Measurements from ENCODE around the gene ULBP3.
A peak's percentile ranks its signal among the peaks of the same experiment; 100 is the strongest.
"Not testable (repeated sequence)": the region's sequence is repeated elsewhere in the genome, so short reads cannot be mapped to it uniquely, and the experiment has no call there.

The ULBP3 gene

DNA sequence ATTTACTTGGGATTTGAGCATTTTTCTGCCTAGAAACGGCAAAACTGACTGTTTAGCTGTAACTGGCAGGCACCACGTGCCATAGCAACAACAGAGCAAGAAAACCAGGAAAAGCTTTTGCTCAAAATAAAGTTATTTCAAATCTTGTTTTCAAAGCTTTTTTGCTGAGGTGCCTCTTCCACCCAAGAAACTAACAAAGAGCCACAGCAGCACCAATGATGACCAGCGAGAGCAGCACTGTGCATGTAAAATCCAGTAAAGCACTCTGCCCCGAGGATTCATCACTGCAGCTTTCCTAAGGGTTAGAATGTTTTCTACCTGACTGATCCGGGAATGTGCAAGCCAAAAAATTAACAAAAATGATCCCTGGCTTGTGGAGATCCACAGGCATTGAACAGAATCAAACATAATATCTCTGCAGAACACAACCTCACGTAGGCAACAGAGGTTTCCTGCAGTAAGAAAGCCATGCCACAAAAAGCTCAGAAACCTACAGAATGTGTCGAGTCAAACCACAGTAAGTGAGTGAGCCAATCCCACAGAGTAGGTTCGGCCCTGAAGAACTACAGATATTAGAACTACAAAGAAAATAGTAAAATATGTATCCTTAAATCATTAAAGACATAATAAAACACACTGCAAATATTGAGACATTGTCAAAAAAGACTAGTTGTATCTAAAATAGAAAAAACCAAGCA lies 7.4 kb upstream of the ULBP3 start:
- peak; percentile 44 for DNase-seq (ENCODE audit: low spot score)

DNA sequence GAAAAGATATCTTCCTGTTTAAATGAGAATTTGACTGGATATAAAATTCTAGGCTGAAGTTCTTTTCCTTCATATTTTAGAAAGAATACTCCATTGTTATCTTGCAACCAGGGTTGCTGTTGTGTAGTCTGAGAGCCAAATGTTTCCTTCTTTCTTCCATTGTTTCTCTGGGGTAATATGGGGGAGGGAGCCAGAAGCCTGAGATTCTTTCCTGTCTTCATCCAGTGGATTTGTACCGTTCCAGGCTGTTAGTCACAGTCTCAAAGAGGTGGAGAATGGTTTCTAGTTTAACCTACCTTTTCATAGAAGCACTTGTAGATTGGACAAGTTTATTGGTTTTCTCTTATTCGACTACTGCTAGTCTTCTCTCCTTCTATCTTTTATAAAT lies 6.1 kb upstream of the ULBP3 start:
- DNase-seq (ENCODE audit: low spot score) = no peak

DNA sequence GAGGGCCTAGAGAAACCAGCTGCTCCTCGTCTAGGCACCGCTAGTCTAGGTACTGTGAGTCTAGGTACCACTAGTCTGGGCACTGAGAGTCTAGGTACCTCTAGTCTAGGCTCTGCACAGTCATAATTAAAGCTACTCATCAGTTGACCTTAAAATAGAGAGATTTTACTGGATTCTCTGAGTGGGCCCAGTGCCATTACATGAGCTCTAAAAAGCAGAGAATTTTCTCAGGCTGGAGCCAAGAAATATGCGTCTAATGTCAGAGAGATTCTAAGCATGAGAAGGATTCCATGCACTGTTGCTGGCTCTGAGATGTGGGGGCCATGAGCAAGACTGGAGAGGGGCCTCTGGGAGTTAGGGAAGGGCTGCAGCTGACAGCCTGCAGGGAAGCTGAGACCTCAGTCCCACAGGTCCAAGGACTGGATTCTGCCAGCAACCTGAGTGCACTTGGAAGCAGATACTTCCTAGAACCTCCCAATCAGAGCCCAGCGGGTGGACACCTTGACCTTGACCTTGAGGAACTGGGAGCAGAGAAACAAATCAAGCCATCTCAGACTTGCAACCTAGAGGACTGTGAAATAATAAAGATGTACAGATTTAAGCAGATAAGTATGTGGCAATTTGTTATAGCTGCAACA lies 5.6 kb upstream of the ULBP3 start:
- not testable (repeated sequence) for DNase-seq (ENCODE audit: low spot score)

DNA sequence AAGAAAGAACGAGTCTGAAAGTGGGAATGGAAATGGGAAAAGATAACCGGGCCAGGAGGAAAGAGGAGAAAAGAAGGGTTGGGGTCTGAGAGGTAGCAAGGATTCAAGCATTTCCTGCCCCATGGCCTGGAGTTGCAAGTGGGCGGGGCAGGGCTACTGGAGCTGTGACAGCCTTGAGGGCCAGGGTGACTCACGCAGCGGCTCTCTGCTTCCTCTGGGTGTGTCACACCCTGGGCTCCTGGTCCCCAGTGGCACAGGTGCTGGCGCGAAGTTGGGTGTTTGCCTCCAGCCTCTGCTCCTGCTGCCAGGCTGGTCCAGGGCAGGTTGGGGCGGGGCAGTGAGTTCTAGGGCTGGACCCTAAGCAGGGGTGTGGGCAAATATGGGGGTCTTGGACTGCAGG lies 3.3 kb upstream of the ULBP3 start:
- DNase-seq (ENCODE audit: low spot score) = peak; percentile 49

DNA sequence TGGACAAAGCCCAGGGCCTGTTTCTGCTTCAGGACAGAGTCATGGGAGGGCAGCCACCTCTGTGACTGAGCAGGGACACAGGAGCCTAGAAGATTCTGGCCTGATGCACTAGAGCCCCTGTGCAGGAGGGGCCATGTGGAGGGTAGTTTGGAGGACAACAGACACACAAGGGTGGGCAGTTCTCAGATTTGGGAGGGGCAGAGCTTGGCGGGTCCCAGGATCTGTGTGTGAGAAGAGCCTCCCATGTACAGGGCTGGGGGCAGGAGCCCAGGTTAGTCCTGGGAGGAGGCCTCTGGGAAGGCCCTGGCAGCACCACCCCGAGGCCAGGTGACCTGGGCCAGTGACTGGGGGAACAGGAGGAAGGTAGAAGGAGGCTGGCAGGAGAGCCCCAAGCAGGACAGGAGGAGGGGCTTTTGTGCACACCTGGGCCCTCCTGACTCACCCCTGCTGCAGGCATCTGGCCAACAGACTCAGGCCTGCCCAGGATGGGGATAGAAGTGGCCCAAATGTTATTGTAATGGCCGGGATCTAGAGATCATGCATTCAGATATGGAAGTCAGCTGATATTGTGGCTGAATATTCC lies 1.4 kb upstream of the ULBP3 start:
- no peak for DNase-seq (ENCODE audit: low spot score)

DNA sequence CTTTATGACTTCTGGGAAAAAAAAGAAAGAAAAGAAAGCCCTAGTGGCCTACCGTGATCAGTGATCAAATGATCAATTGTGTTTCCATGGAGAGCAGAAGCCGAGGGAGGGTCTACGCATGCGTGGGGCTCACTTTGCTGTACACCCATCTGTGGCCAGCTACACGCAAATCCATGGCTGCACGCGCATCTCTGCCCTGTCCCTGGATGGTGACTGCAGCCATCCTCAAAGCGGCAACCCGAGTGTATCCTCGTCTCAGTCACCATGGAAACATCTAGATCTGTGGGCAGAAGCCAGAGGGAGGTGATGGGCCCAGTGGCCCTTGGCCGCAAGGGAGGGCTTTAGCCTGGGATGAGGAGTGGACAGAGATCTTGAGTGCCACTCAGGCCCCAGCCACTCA lies 785 bp upstream of the ULBP3 start:
- DNase-seq (ENCODE audit: low spot score) = no peak

DNA sequence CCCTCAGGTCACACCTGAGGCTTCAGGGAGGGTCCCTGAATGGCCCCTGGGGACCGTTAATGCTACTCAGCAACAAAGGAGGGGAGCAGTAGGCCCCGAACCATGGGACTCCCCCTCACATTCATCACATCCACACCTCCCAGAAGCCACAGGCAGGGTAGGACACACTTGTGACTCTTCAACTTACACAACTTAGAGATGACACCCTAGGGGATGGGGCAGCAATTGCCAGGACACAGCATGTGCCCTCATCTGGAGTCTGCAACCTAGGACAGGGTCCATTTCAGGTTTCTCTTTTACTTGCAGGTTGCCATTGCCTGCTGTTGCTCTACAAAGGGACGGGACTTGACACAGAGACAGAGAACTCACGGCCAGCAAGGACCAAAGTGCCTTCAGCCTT lies 770 bp downstream of the ULBP3 start:
- no peak for DNase-seq (ENCODE audit: low spot score)

DNA sequence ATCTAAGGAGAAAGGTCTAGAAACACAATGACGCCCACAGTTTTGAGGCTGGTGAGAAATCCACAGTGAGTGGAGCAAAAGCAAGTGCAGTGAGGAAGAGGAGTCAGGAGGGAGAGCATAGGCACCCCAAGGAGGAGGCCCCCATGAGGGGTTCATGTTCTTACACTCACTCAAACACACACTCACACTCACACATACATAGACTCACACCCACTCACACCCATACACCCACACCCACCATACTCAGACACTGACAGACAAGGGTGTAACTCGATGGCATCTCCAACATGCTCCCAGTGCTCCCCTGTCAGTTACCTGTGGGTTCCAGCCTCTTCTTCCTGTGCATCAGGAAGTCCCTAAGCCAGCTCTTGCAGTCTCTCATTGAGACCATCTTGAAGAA lies 3.8 kb downstream of the ULBP3 start:
- no peak for DNase-seq (ENCODE audit: low spot score)

DNA sequence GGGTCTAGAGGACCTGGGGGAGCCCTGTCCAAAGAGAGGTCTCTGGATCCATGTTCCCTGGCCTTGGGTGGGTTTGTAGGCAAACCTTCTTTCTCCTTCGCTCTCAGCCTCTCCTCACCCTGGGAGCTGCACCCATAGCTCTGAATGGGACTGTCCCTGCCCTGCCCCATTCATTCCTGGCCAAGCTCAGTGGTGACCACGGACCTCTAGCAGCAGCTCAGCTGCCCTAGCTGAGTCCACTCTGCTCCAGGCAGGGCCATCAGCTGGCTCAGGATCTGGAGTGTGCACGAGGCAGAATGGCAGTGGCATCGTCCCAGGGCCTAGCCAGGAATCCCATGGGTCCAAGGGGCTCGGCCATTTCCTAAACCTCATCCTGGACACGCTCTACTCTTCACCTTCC lies 5.3 kb downstream of the ULBP3 start:
- no peak for DNase-seq (ENCODE audit: low spot score)

DNA sequence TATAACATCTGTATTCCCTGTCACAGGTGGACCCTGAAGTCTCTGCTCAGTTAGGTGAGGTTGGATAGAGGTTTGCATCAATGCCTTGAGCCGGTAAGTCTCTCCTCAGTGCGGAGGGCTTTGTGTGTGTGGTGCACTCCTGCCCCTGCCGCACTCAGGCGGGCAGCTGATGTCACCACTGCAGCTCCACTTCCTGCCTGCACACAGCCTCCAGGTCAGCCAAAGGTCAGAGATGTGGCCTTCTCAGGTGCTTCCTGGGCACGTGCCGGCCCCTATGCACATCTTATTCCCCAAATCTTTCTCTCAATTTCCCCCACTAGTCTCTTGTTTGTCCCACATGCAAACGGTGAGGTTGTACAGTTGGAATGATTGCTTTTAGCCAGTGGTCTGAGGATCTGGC lies 8.9 kb downstream of the ULBP3 start:
- DNase-seq (ENCODE audit: low spot score) = not testable (repeated sequence)

DNA sequence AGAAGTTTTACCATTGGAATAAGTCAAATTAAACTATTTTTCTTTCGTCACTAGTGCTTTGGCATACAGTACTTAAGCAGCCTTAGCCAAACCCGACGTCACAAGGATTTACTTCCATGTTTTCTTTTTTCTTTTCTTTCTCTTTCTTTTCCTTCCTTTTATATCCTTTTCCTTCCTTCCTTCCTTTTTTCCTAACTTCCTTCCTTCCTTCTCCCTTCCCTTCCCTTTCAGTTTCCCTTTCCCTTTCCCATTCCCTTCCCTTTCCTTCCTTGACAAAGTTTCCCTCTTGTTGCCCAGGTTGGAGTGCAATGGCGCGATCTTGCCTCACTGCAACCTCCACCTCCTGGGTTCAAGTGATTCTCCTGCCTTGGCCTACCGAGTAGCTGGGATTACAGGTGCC lies 9.9 kb downstream of the ULBP3 start:
- DNase-seq (ENCODE audit: low spot score) = no peak

DNA sequence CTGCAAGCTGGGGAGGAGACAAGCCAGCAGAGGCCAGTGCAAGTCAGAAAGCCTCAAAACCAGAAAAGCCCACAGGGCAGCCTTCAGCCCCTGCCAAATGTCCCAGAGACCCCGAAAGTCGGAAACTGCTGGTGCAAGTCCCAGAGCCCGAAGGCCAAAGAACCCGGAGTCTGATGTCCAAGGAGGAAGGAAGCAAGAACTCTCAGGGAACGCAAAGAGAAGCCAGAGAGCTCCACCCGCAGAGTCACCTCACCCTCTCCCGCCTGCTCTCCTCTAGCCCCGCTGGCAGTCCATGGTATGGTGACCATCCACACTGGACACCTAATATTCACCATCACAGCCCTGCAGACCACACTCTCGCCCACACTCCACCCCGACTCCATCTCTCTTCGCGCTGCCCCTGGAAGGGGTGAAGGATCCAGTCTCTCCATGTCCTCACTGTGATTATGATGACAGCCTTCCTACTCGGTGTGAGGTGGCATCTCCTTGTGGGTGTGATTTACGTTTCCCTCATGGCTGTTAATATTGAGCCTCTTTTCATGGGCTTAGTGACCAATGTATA lies 10.6 kb downstream of the ULBP3 start:
- DNase-seq (ENCODE audit: low spot score) = no peak

DNA sequence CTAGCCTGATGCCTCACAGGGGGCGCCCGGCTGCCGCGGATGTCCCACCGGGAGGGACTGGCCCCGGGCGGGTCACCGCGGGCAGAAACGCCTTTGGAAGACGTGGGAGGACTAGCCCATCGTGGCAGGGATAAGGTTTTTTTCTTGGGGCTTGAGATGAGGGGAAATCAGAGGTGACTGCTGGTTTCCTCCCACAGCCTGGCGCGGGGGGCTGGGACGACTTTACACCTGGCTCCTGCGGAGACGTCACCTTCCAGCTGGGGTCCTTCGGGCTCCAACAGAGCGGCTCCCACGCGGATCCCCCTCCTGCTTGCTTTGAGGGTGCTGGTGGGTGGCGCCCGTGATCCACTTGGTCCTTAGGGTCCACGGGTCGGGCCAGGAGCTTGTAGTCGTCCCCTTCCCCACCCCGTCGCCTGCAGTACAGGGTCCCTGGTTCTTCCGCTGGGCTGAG lies 11.4 kb downstream of the ULBP3 start:
- DNase-seq (ENCODE audit: low spot score) = no peak

DNA sequence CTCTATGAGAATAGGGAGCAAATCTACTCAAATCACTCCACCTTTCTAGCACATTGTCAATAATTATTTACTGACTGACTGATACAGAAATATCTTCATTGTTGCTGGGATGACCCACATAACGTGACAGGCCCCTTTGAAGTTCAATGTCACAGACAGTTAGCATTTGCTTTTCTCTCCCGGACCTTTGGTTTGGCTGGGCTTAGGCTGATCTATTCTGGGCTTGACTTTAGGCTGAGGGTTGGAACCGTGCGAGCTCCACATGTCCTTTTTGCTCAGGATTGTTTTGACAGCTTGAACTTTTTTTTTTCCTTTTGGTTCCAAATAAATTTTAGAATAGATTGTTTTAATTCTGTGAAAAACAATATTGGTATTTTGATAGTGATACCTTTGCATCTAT lies 12.0 kb downstream of the ULBP3 start:
- no peak for DNase-seq (ENCODE audit: low spot score)

DNA sequence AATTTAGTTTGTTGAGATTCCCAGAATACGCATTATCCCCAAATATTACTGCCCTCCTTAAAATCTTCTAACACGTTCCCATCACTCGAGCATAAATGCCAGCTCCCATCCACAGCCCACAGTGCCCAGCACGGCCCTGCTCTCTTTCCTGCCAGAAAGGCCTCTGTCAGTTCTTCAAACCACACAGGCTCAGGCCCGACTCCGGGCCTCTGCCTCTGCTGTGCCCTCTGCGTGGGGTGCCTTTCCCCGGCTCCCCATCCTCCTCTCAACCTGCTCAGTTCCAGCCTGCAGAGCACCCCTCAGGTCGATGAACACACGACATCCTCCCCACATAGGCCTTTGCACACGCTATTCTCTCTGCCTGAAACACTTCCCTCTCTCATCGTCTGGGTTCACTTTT lies 12.8 kb downstream of the ULBP3 start:
- DNase-seq (ENCODE audit: low spot score) = no peak

DNA sequence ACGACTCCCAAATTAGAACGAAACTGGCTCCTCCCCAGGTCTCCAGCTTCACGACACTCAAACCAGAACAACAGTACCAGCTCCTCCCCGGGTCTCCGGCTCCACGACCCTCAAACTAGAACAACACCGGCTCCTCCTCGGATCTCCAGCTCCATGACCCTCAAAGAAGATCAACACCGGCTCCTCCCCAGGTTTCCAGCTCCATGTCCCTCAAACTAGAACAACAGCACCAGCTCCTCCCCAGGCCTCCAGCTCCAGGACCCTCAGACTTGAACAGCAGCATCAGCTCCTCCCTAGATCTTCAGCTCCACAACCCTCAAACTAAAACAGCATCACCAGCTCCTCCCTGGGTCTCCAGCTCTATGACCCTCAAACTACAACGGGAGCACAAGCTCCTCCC lies 13.8 kb downstream of the ULBP3 start:
- no peak for DNase-seq (ENCODE audit: low spot score)

DNA sequence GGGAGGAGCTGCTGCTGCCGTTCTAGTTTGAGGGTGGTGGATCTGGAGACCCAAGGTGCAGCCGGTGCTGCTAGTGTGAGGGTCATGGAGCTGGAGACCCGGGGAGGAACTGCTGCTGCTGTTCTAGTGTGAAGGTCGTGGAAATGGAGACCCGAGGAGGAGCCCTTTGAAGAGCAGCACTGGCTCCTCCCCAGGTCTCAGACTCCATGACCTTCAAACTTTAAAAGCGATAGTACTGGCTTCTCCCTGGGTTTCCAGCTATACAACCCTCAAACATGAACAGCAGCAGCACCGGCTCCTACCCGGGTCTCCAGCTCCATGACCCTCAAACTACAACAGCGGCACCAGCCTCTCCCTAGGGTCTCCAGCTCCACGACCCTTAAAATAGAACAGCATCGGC lies 15.5 kb downstream of the ULBP3 start:
- DNase-seq (ENCODE audit: low spot score) = no peak

DNA sequence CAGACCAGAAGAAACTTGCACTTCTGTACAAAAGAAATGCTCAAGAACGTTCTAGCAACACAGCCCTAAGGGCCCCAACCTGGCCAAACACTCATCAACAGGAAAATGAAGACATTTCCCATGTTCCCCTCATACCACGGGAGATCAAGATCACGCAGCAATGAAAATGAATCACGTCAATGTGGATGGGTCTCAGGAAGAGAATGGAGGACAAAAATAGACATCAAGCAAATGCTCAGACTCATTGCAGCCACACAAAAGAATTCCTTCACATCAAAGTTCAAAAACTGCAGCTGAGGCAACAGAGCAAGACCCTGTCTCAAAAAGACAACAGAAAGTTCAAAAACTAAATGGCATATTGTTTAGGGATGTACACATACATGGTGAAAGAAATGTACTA lies 18.1 kb downstream of the ULBP3 start:
- no peak for DNase-seq (ENCODE audit: low spot score)

DNA sequence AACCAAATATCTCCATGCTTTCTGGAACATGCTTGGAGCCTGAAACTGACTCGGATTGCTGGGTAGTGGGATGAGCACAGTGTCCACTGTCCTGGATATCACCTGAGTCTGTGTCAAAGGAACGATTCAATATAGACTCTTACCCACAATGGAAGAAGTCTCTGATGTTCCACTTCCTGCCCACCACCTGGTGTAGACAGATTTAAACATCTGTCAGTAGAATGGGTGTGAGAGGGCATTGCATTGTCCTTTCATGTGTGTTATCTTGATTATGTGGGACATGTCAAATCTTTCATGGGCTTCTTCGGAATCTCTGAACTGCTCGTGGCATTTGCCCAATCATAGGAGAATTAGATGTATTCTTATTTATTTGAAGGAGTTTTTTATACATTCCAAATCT lies 20.8 kb downstream of the ULBP3 start:
- DNase-seq (ENCODE audit: low spot score) = no peak

DNA sequence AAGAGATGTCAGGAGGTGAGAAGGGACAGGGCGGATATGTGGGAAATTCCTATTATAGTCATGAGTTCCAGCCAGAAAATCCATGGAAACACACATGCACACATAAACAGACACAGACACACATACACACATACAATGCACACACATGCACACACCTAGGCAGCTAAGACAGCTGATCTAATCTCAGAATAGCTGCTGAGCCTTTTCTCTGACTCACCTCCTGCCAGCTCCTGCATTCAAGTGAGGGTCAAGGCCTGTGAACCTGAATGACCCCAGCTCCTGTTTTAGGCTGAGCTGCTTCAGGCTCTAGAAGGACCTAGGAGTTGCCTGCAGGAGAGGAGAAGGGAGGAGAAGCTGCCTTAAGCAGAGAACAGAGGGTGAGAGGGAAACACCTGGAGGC lies 22.0 kb downstream of the ULBP3 start:
- no peak for DNase-seq (ENCODE audit: low spot score)

DNA sequence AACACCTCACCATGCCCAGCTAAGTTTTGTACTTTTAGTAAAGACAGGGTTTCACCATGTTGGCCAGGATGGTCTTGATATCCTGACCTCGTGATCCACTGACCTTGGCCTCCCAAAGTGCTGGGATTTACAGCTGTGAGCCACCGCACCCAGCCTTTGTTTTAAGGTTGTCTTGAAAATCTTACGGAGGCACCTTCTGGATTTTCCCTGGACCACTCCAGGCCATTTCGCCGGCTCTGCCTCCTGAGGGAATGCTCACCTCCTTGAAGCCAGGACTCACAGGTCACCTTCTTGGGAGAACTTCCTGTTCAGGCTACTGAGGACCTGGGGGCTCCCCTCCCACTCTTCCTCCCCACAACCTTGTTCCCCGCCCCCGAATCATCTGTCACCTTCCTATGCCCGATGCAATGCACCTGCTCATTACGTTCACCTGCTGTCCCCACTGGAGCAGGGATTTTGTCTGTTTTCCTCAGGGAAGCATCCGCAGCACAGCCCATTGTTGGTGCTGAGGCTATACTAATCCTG lies 24.2 kb downstream of the ULBP3 start:
- no peak for DNase-seq (ENCODE audit: low spot score)

DNA sequence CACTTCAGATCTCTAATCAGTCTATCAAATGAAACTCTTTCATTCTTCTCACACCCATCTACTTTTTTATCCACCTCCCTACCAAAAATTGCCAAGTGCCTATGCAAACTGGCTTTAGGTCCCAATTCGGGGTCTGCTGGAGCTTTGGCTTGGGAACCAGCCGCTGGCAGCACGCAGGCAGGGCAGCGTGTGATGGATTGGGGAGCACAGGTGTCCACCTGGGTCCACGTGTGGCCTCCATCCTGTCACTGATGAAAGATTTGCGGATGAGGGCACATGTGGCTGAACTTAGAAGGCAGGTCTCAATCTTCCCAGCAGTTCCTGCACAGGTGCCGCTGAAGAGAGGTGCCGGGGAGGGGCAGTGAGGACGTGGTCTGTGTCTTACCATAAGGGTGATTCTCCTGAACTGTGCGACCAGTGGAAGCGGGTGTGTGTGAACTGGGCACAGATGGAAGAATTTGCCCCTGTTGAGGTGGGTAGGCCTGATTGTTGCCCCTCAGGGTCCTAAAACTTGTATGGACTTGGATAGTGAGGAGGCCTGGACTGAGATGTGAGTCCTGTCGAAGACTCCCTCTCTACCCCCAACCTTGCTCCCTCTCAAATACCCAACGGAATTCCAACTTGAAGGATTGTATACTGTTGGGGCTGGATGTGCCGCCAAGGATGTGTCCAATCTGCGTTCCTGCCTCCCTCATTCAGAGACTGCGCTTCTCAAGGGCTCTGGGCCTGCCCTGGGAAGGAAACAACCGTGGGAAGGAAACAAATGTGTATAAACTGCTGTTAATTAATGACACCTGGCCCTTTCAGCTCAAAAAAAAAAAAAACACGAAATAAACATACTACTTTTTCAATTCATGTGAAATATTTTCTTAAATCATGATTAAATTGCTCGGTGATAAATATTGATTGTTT lies 25.2 kb downstream of the ULBP3 start:
- DNase-seq (ENCODE audit: low spot score) = no peak
